ENCODE measurements around the gene CIITA.

The CIITA gene

DNA sequence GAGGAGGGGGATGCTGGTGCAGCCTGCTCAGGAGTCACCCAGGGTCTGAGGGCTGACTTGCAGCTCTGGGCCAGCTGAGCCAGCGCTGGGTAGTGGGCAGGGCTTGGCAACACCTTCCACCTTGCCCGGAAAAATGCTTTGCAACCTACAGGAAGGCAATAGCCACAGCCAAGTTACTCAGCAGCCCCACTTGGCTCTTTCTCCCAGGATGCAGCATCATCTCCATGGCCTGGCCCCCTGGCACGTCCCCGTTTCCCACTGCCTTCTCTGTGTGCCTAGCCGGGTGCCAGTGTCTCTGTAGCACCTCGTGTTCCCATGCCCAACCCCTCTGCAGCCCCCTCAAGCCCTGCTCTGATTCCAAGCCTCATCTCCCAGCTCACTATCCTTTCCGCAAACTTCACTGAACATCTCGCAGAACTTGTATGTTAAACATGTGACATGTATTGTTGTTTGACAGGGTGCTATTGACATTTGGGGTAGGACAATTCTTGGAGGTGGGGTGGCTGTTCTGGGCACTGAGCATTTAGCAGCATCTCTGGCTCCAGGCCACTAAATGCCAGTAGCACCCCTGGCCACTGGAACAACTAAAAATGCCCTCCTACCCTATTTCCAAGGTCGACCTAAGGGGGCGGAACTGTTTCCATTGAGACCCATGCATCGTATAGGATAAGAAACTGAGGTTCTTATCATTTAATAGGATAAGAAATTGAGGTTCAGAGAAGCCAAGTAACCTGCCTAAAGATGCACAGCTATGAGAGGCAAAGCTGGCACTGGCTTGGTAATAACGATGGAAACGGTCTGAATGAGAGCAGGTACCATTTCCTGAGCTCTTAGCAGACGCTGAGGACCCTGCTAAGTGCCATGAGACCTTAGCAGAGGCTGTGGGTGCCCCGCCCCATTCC, 53.1 kb downstream of the CIITA start:
- TF ChIP-seq, protein P1, sequence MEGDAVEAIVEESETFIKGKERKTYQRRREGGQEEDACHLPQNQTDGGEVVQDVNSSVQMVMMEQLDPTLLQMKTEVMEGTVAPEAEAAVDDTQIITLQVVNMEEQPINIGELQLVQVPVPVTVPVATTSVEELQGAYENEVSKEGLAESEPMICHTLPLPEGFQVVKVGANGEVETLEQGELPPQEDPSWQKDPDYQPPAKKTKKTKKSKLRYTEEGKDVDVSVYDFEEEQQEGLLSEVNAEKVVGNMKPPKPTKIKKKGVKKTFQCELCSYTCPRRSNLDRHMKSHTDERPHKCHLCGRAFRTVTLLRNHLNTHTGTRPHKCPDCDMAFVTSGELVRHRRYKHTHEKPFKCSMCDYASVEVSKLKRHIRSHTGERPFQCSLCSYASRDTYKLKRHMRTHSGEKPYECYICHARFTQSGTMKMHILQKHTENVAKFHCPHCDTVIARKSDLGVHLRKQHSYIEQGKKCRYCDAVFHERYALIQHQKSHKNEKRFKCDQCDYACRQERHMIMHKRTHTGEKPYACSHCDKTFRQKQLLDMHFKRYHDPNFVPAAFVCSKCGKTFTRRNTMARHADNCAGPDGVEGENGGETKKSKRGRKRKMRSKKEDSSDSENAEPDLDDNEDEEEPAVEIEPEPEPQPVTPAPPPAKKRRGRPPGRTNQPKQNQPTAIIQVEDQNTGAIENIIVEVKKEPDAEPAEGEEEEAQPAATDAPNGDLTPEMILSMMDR (IDR thresholded peaks at IDR 0.05; ENCODE audit: low read depth, low read length), result no peak
- DNase-seq (ENCODE audit: extremely low read depth, low read depth), result no peak

DNA sequence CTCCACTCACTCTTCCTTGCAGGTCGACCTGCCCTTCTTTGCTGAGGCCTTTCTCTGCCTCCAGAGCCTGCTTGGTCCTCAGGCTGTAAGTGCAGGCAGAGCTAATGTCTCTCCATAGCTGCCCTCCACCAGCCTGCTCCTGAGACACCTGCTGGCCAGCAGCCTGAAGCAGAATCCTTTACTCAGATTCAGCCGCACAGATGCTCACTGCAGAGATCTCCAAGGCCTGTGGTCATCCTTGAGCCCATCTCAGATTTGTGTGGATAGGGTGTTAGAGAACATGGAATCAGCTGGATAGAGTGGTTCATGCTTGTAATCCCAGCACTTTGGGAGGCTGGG, 53.7 kb downstream of the CIITA start:
- DNase-seq (ENCODE audit: extremely low read depth, low read depth), result no peak
- TF ChIP-seq, protein P1 (IDR thresholded peaks at IDR 0.05; ENCODE audit: low read depth, low read length), result no peak

DNA sequence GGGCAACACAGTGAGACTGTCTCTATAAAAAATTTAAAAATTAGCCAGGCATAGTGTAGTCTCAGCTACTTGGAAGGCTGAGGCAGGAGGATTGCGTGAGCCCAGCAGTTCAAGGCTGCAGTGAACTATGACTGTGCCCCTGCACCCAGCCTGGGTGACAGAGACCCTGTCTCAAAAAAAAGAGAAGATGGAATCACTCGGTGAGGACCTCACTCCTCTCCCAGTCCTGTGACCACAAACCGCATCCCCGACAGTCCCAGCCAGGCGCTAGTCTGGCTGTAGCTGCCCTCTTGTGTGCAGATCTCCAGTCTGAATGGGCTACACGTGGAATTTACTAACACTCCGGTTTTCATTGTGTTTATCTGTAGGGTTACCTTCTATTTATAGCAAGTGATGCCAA, 54.1 kb downstream of the CIITA start:
- no peak for DNase-seq (ENCODE audit: extremely low read depth, low read depth)
- TF ChIP-seq, protein P1 (IDR thresholded peaks at IDR 0.05; ENCODE audit: low read depth, low read length), result no peak

DNA sequence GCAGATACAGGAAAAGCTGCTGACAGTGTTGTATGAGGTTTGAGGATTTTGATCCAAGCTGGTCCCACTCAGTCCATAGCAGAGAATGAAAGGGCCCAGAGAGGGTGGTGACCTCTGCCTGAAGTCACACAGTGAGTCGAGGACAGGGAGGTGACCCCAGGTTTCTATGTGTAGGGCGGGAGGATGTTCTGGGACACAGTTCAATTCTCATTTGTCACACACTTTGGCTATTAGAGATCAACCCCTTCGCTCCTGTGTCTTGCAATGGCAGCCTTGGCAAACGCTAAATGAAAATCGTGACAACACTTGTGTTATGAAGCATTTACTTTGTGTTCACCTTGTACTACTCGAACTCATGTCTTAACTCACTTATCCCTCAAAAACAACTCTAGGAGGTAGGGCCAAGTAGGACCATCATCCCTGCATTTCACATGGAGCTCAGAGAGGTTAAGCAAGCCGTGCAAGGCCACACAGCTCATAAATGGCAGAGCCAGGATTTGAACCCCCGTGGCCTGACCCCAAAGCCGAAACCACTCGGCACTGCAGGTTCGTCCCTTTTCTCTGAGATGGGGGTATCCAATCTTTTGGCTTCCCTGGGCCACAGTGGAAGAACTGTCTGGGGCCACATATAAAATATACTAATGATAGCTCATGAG, 55.1 kb downstream of the CIITA start:
- TF ChIP-seq, protein P1 (IDR thresholded peaks at IDR 0.05; ENCODE audit: low read depth, low read length), result no peak
- no peak for DNase-seq (ENCODE audit: extremely low read depth, low read depth)

DNA sequence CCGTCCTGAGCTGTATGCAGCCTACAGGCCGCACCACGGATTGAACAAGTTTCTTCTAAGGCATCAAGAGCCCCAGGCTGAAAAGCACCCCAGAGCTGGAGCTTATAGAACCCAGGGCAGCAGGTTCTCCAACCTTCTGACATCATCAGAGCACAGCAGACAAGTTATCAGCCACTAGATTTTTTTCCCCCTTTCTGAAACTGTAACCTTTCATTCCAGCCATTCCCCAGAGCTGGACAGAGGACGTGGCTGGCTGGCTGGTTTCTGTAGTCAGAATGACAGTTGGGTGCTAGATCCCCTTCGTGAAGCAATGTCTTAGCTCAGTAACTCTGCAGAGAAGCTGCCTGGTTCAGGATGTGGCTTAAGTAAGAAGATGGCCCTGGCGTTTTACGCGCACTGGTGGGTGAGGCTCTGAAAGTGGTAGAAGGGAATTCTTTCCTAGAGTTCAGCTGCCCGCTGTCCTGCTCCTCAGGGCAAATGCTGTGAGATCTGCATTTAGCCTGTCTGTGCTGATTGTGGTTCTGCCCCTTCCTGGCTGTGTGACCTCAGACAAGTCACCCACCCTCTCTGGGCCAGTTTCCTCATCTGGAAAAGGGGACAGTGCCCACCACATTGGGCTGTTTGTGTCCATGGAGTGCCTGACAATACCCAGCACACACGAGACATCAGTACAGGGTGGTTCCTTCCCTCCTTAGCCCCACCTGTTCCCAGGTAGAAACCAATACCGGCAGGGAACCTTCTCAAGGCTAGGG, 56.1 kb downstream of the CIITA start:
- TF ChIP-seq, protein P1 (IDR thresholded peaks at IDR 0.05; ENCODE audit: low read depth, low read length), result no peak
- no peak for DNase-seq (ENCODE audit: extremely low read depth, low read depth)

DNA sequence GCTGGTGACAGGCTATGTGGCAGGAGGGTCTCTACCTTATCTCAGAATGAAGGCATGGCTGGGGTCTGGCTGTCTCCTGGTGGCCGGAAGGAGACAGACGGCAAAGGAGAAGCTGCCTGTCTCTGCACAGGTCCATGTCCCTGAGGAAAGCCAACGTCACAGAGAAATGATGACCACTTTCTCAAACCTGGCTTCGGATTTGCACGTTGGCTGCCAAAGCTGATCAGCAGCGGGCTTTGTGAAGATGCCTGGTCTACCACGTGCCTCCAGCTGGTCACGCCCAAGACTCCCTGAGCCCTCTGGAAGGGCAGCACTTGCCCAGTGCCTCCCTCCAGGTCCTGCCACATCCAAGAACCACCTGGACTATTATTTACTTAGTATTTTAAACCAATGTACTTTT, 56.9 kb downstream of the CIITA start:
- DNase-seq (ENCODE audit: extremely low read depth, low read depth), result no peak
- TF ChIP-seq, protein P1 (IDR thresholded peaks at IDR 0.05; ENCODE audit: low read depth, low read length), result no peak

Measured in AG09319 (cell line).